IMR-90 (cell line): ENCODE measurements around the gene FMNL1. TPM values are rescaled to one million over a fixed set of nuclear protein-coding genes. Genes with fewer than 3 reads are reported as not detected.

Source experiments
- ATAC-seq: fragments of 200-7000 bp; cut with Tn5 transposase; 2 replicates; pipeline ENCODE4 v1.9.1; 2020; ENCODE audit warnings: low read depth, mild to moderate bottlenecking, moderate library complexity
- BruUV-seq: library from RNA; stranded (reverse); fragments of 400-500 nt; replicated peaks from 2 replicates; lab custom pipeline; 2021; lab: Mats Ljungman, UMichigan
- CTCF ChIA-PET: fragments of 300-600 bp; formaldehyde crosslinking; extraction: SDS; loops from one replicate; lab custom pipeline; 2021; ENCODE audit warnings: antibody characterized with exemption; lab: Yijun Ruan, JAX
- POLR2A ChIA-PET: fragments of 300-600 bp; sonication (Branson Sonifier 250); formaldehyde crosslinking; loops from one replicate; lab custom pipeline; 2022; ENCODE audit warnings: antibody characterized with exemption; ENCODE audit not compliant: unreplicated experiment; lab: Charles Lee
- DNase-seq: peaks from one replicate; pipeline ENCODE4 v3.0.0; 2013
- H2AFZ ChIP-seq: replicated peaks from 2 replicates; pipeline ENCODE3; 2013; ENCODE audit warnings: low read length, mild to moderate bottlenecking; ENCODE audit not compliant: poor library complexity
- H2AK5ac ChIP-seq: 2 replicates; pipeline ENCODE4 v1.6.1; 2013; ENCODE audit warnings: low read depth, low read length, inconsistent platforms
- H2AK9ac ChIP-seq: replicated peaks from 2 replicates; pipeline ENCODE3; 2013; ENCODE audit warnings: mild to moderate bottlenecking, low read depth, low read length, moderate library complexity; ENCODE audit not compliant: poor library complexity
- H2BK120ac ChIP-seq: 2 replicates; pipeline ENCODE4 v1.6.1; 2013; ENCODE audit warnings: low read depth, low read length, inconsistent platforms
- H2BK15ac ChIP-seq: 3 replicates; pipeline ENCODE4 v1.6.1; 2013; ENCODE audit warnings: low read depth, low read length, inconsistent platforms
- H2BK20ac ChIP-seq: 2 replicates; pipeline ENCODE4 v1.6.1; 2013; ENCODE audit warnings: low read depth, mild to moderate bottlenecking, inconsistent platforms, low read length, moderate library complexity
- H2BK5ac ChIP-seq: 2 replicates; pipeline ENCODE4 v1.6.1; 2013; ENCODE audit warnings: mild to moderate bottlenecking, low read depth, low read length, inconsistent platforms; ENCODE audit not compliant: poor library complexity, severe bottlenecking
- H3K14ac ChIP-seq: replicated peaks from 2 replicates; pipeline ENCODE4 v1.6.1; 2013; ENCODE audit warnings: low read depth, low read length, inconsistent platforms
- H3K18ac ChIP-seq: 2 replicates; pipeline ENCODE4 v1.6.1; 2013; ENCODE audit warnings: low read depth, low read length, control low read depth
- H3K23ac ChIP-seq: 2 replicates; pipeline ENCODE4 v1.6.1; 2013; ENCODE audit warnings: low read depth, low read length, inconsistent platforms
- H3K27ac ChIP-seq: 2 replicates; pipeline ENCODE4 v1.5.1; 2013; ENCODE audit warnings: mild to moderate bottlenecking, control low read depth, low read length; ENCODE audit not compliant: insufficient read depth
- H3K27me3 ChIP-seq: 2 replicates; pipeline ENCODE4 v1.6.1; 2013; ENCODE audit warnings: low read length; ENCODE audit not compliant: control insufficient read depth, insufficient read depth
- H3K36me3 ChIP-seq: 2 replicates; pipeline ENCODE4 v1.6.1; 2013; ENCODE audit warnings: low read length, mixed read lengths; ENCODE audit not compliant: control insufficient read depth, insufficient read depth
- H3K4ac ChIP-seq: 2 replicates; pipeline ENCODE4 v1.6.1; 2013; ENCODE audit warnings: low read depth, low read length, inconsistent platforms
- H3K4me1 ChIP-seq: 2 replicates; pipeline ENCODE4 v1.6.1; 2013; ENCODE audit warnings: low read length, mixed read lengths; ENCODE audit not compliant: control insufficient read depth, insufficient read depth
- H3K4me2 ChIP-seq: 2 replicates; pipeline ENCODE4 v1.6.1; 2013; ENCODE audit warnings: low read depth, mild to moderate bottlenecking, control low read depth, low read length, moderate library complexity
- H3K4me3 ChIP-seq: 2 replicates; pipeline ENCODE4 v1.5.1; 2013; ENCODE audit warnings: low read depth, mild to moderate bottlenecking, control low read depth, low read length, moderate library complexity; ENCODE audit not compliant: insufficient read depth
- H3K56ac ChIP-seq: 2 replicates; pipeline ENCODE4 v1.6.1; 2013; ENCODE audit warnings: low read length, inconsistent platforms; ENCODE audit not compliant: insufficient read depth; ENCODE audit errors: extremely low read depth
- H3K79me1 ChIP-seq, 2 experiments: 2 replicates each; pipeline ENCODE4 v1.6.1; 2013; ENCODE audit warnings: low read length in 2 of 2, inconsistent platforms in 1 of 2, low read depth in 1 of 2
- H3K9ac ChIP-seq: 2 replicates; pipeline ENCODE4 v1.6.1; 2013; ENCODE audit warnings: low read depth, low read length, control low read depth
- H3K9me1 ChIP-seq: 2 replicates; pipeline ENCODE4 v1.6.1; 2013; ENCODE audit warnings: low read length, inconsistent platforms; ENCODE audit not compliant: insufficient read depth
- H3K9me3 ChIP-seq: 2 replicates; pipeline ENCODE4 v1.6.1; 2013; ENCODE audit warnings: low read length; ENCODE audit not compliant: control insufficient read depth, insufficient read depth
- H4K20me1 ChIP-seq: 2 replicates; pipeline ENCODE4 v1.6.1; 2013; ENCODE audit warnings: low read length, inconsistent platforms; ENCODE audit not compliant: insufficient read depth
- H4K5ac ChIP-seq: 2 replicates; pipeline ENCODE4 v1.6.1; 2013; ENCODE audit warnings: mild to moderate bottlenecking, low read depth, low read length, control low read depth
- H4K8ac ChIP-seq, 2 experiments: 2 replicates each; pipeline ENCODE4 v1.6.1; 2013; ENCODE audit warnings: low read depth in 2 of 2, low read length in 2 of 2, control low read depth in 1 of 2, inconsistent platforms in 1 of 2
- H4K91ac ChIP-seq: 2 replicates; pipeline ENCODE4 v1.6.1; 2013; ENCODE audit warnings: low read depth, low read length, inconsistent platforms; ENCODE audit not compliant: insufficient read depth
- MAZ ChIP-seq: IDR thresholded peaks from 2 replicates; pipeline ENCODE4 v1.6.1; 2012; ENCODE audit warnings: low read depth, mild to moderate bottlenecking, low read length, improper control_type of control experiment, moderate library complexity, borderline replicate concordance
- NFE2L2 ChIP-seq: fragments of 150-350 bp; IDR thresholded peaks from 2 replicates; pipeline ENCODE4 v1.6.1; 2016; ENCODE audit warnings: low read depth, mild to moderate bottlenecking, low read length
- RFX5 ChIP-seq: IDR thresholded peaks from 2 replicates; pipeline ENCODE4 v1.8.0; 2012; ENCODE audit warnings: low read depth, mild to moderate bottlenecking, low read length, moderate library complexity
- USF2 ChIP-seq: fragments of 150-350 bp; IDR thresholded peaks from 2 replicates; pipeline ENCODE4 v1.6.1; 2017; ENCODE audit warnings: mild to moderate bottlenecking, antibody characterized with exemption, low read length, low read depth
- WGBS, 2 experiments: methylation state at CpG; one replicate each; pipeline versions ENCODE4 v1.1.5 to v1.1.7; 2013; ENCODE audit warnings: missing lambda C conversion rate in 2 of 2; ENCODE audit not compliant: insufficient read length in 1 of 2; ENCODE audit errors: extremely low coverage in 2 of 2; 5-methylcytosine and 5-hydroxymethylcytosine counted together
- dilution Hi-C: fragments of 300-500 bp; cut with HindIII; formaldehyde crosslinking; loops from one replicate; pipeline ENCODE4 v1.14.3; 2018; ENCODE audit warnings: low sequenced_read_pairs; ENCODE audit not compliant: unreplicated experiment
- in situ Hi-C: fragments of 300-500 bp; cut with MboI; formaldehyde crosslinking; loops from 3 replicates; pipeline ENCODE4 v1.14.3; 2019; ENCODE audit warnings: low sequenced_read_pairs, inconsistent platforms, mixed read lengths
- intact Hi-C: fragments of 100-400 bp; cut with micrococcal nuclease; formaldehyde crosslinking; loops from 2 replicates; pipeline ENCODE4 v1.10.0; 2022
- polyA plus RNA-seq, 3 experiments: library from polyadenylated mRNA; depleted of rRNA; stranded (reverse); fragments of >200 nt; gene quantifications; 2 replicates each; pipeline ENCODE4 v1.2.3, GENCODE V29; 2012; ENCODE audit warnings: low replicate concordance in 1 of 3
- total RNA-seq: library from RNA; depleted of rRNA; stranded (reverse); fragments of >200 nt; gene quantifications from 2 replicates; pipeline ENCODE4 v1.2.3, GENCODE V29; 2012

FMNL1 gene
- total and polyA plus RNA-seq, 2 of the 4 experiments (the other 2 are of a cell fraction): 0.36 to 2.3 TPM

- Histone ChIP-seq H4K8ac (no peak overlapping the region), H2BK120ac (no peak overlapping the region), H2BK15ac (no peak overlapping the region), H3K56ac (no peak overlapping the region), H3K14ac (no peak overlapping the region), H2AK9ac (no peak overlapping the region), H3K23ac (no peak overlapping the region), H3K27ac (no peak overlapping the region), H3K4me2 (no peak overlapping the region), H3K4me3 (no peak overlapping the region), H3K27me3 (no peaks in the 10 kb centered on the region), H3K9ac (no peak overlapping the region), H3K79me1 (peaks cover 29 to 57% of the 10 kb centered on the region in 2 experiments), H4K20me1 (peaks cover 53% of the 10 kb centered on the region), H3K18ac (no peak overlapping the region), H2AFZ (no peak overlapping the region), H3K4me1 (peaks cover 31% of the 10 kb centered on the region), H4K91ac (no peak overlapping the region), H3K9me3 (no peaks in the 10 kb centered on the region), H3K36me3 (peaks cover 50% of the 10 kb centered on the region), H4K5ac (no peak overlapping the region), H2AK5ac (no peak overlapping the region), H2BK20ac (no peak overlapping the region), H3K4ac (no peak overlapping the region), H3K9me1 (peaks cover 35% of the 10 kb centered on the region), H2BK5ac (no peak overlapping the region)
- DNase-seq: no peak
- ATAC-seq: no peak
- no TSS peak for BruUV-seq
- dilution Hi-C loops (no loop called here), intact Hi-C loops (loop anchor here (5.0 kb wide), 1 partner anchor 98 kb away; no protein-coding TSS in a partner anchor), in situ Hi-C loops (no loop called here)
- ChIA-PET POLR2A (no interaction called here), CTCF (no interaction called here)
- WGBS, 2 experiments: 100% methylated on average over 2 of the region's 15 CpGs; no CpG with 5 or more reads in 1 of the 2 experiments
- TF ChIP-seq MAZ (peak; percentile 59; the same call in 1 of the 2 replicates), RFX5 (no peak), NFE2L2 (no peak), USF2 (no peak)
Measured at GRCh38 chr17:45289301-45290268, 67.9 kb downstream of the FMNL1 start.
